ENCODE results near the gene AMY2B.

GRCh38 chr1:103583887-103584286 is 12.5 kb downstream of the AMY2B start:
- no peak for TF ChIP-seq CTCF (IDR thresholded peaks at IDR 0.05; ENCODE audit: low read depth, low read length)
- no peak for TF ChIP-seq EZH2phosphoT487 (IDR thresholded peaks at IDR 0.05; ENCODE audit: low read depth)

Measured in OCI-LY3 (cell line).